Breast epithelium (tissue), 4 donors: ENCODE measurements around the gene TEC. TPM values are rescaled to one million over a fixed set of nuclear protein-coding genes. Genes with fewer than 3 reads are reported as not detected.
A peak's percentile ranks its signal among the peaks of the same experiment; 100 is the strongest.

ENCODE experiments used
- DNase-seq, 2 donors: peaks; one replicate each; pipeline ENCODE4 v3.0.0-alpha.2; 2019; ENCODE audit warnings: low spot score in 2 of 2
- H3K27ac ChIP-seq, 2 donors: fragments of 200-600 bp; sonication (generic) in 1 of 2; one replicate each; pipeline ENCODE4 v1.5.1; 2016 to 2019; ENCODE audit warnings: mild to moderate bottlenecking in 1 of 2
- H3K27me3 ChIP-seq, 2 donors: fragments of 200-600 bp; sonication (generic) in 1 of 2; one replicate each; pipeline versions ENCODE4 v1.5.1 to v1.6.0; 2017 to 2019; ENCODE audit warnings: control low read depth in 1 of 2, mild to moderate bottlenecking in 1 of 2
- H3K36me3 ChIP-seq: fragments of 200-600 bp; one replicate; pipeline ENCODE4 v1.5.1; 2019
- H3K4me1 ChIP-seq, 2 donors: fragments of 200-600 bp; sonication (generic); one replicate each; pipeline ENCODE4 v1.5.1; 2016 to 2019; ENCODE audit warnings: control low read depth in 1 of 2
- H3K4me3 ChIP-seq, 3 donors: fragments of 200-600 bp; sonication (generic); 1 replicate in 2 of 3; 2 replicates in 1 of 3; pipeline ENCODE4 v1.5.1; 2016 to 2019; ENCODE audit warnings: mild to moderate bottlenecking in 3 of 3, moderate library complexity in 2 of 3
- H3K9me3 ChIP-seq, 2 donors: fragments of 200-600 bp; sonication (generic) in 1 of 2; one replicate each; pipeline ENCODE4 v1.5.1; 2016 to 2019; ENCODE audit warnings: control low read depth in 1 of 2
- POLR2A ChIP-seq: fragments of 450-650 bp; IDR thresholded peaks from one replicate; pipeline ENCODE4 v1.6.1; 2016; ENCODE audit warnings: antibody characterized with exemption, mild to moderate bottlenecking, moderate library complexity
- POLR2AphosphoS5 ChIP-seq, 3 donors: sonication (generic); formaldehyde crosslinking; IDR thresholded peaks; one replicate each; pipeline ENCODE4 v1.6.1; 2017; ENCODE audit warnings: antibody characterized with exemption in 3 of 3
- intact Hi-C: fragments of 100-400 bp; cut with DNase I; formaldehyde crosslinking; loops from one replicate; pipeline ENCODE4 v1.15.1; 2023; ENCODE audit warnings: low total_unique reads
- total RNA-seq, 3 donors: library from RNA; depleted of rRNA; stranded (reverse); fragments of >200 nt; gene quantifications; one replicate each; pipeline ENCODE4 v1.1.0, GENCODE V29; 2016
- TF ChIP-seq, protein P1 (sequence below), 3 donors: fragments of 450-650 bp; IDR thresholded peaks; one replicate each; pipeline ENCODE4 v1.5.1; 2016 to 2017; ENCODE audit warnings: antibody characterized with exemption in 3 of 3, mild to moderate bottlenecking in 3 of 3, moderate library complexity in 3 of 3

The TEC gene
- total RNA-seq, 3 donors from 2014 or later: 2.9 to 5.4 (median 5.1) TPM

DNA sequence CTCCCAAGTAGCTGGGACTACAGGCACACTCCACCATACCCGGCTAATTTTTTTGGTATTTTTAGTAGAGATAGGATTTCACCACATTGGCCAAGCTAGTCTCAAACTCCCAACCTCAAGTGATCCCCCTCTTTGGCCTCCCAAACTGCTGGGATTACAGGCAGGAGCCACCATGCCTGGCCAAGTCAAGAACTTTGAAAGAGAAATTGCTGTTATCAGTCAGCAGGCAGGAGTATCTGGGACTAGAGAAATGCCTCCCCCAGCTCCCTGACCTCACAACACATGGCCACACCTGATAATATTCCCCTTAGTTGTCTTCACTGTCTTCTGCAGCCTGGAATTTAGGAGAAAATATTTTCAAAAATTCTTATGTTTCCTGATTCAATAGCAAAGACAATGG is 143.0 kb downstream of the TEC start:
- Histone ChIP-seq H3K36me3 (no peaks in the 10 kb centered on the region), H3K9me3 (no peaks in the 10 kb centered on the region), H3K4me3 (no peak overlapping the region), H3K27ac (peak overlapping the region in 1 of 2 donors; percentile 33), H3K4me1 (peaks cover 0 to 6% of the 10 kb centered on the region in 2 donors), H3K27me3 (no peaks in the 10 kb centered on the region)
- intact Hi-C loops: no loop called here
- TF ChIP-seq POLR2AphosphoS5 (IDR thresholded peaks at IDR 0.05): no peak
- TF ChIP-seq POLR2A: no peak
- no peak for DNase-seq

DNA sequence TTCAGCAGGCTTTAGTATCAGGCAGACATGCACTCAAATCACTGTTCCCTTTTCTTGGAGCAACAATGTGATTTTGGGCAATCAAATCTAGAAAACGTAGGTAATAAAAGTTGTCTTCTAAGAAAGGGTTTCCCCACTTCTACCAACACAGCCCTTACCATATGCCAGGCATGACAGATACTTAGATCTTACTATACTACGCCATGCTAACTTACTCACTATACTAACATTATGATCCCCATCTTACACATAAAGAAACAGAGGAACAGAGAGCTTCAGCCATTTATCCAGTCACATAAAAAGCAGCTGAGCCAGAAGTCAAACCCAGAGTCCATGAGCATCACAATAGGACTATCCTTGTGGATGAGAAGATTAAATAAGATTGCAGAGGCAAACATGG is 144.8 kb downstream of the TEC start:
- TF ChIP-seq POLR2A: no peak
- Histone ChIP-seq H3K9me3 (no peaks in the 10 kb centered on the region), H3K27ac (no peak overlapping the region), H3K4me3 (no peak overlapping the region), H3K36me3 (no peaks in the 10 kb centered on the region), H3K4me1 (peaks cover 0 to 6% of the 10 kb centered on the region in 2 donors), H3K27me3 (no peaks in the 10 kb centered on the region)
- DNase-seq: no peak
- intact Hi-C loops: no loop called here

DNA sequence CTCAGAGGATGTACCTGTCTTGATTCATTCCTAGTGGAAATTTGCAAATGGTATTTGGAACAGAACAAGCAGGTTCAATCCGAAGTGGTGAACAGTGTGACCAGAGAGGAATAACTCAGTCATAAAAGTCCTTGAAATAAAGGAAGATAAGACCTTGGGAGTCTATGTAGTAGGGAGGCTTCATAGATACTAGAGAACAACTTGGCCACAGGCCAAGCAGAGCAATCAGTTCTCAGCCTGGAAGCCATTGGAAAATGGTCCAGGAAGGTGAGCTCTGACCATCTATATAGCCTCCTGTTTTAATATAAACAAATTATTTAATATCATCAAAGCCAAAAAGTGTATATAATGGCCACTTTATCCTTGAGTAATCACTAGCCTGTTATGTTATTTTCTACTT is 146.9 kb downstream of the TEC start:
- no peaks in the 10 kb centered on the region for H3K9me3 ChIP-seq
- TF ChIP-seq POLR2A (no peak), POLR2AphosphoS5 (IDR thresholded peaks at IDR 0.05) (no peak)
- TF ChIP-seq, protein P1, sequence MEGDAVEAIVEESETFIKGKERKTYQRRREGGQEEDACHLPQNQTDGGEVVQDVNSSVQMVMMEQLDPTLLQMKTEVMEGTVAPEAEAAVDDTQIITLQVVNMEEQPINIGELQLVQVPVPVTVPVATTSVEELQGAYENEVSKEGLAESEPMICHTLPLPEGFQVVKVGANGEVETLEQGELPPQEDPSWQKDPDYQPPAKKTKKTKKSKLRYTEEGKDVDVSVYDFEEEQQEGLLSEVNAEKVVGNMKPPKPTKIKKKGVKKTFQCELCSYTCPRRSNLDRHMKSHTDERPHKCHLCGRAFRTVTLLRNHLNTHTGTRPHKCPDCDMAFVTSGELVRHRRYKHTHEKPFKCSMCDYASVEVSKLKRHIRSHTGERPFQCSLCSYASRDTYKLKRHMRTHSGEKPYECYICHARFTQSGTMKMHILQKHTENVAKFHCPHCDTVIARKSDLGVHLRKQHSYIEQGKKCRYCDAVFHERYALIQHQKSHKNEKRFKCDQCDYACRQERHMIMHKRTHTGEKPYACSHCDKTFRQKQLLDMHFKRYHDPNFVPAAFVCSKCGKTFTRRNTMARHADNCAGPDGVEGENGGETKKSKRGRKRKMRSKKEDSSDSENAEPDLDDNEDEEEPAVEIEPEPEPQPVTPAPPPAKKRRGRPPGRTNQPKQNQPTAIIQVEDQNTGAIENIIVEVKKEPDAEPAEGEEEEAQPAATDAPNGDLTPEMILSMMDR (IDR thresholded peaks at IDR 0.05): no peak
- no peak for DNase-seq
- H3K36me3 ChIP-seq: no peaks in the 10 kb centered on the region
- peaks cover 0 to 6% of the 10 kb centered on the region in 2 donors for H3K4me1 ChIP-seq
- no peak overlapping the region for H3K4me3 ChIP-seq
- H3K27me3 ChIP-seq: no peaks in the 10 kb centered on the region
- H3K27ac ChIP-seq: no peak overlapping the region
- intact Hi-C loops: no loop called here

DNA sequence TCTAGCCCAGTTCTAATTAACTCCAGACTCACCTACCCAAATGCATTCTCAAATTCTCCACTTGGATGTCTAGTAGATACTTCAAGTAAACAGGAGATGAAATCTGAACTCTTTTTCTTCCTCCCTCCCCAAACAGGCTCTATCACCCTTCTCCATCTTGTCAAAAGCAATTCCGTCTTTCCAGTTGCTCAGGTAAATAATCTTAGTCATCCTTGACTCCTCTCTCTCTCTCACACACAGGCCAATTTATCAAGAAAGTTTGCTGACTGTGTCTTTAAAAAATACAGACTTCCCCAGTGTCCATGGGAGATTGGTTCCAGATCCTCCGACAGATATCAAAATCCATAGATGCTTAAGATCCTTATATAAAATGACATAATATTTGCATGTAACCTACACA is 148.5 kb downstream of the TEC start:
- no peaks in the 10 kb centered on the region for H3K4me1 ChIP-seq
- no peaks in the 10 kb centered on the region for H3K27me3 ChIP-seq
- no peak for TF ChIP-seq POLR2A
- no peak for TF ChIP-seq POLR2AphosphoS5 (IDR thresholded peaks at IDR 0.05)
- TF ChIP-seq, protein P1 (IDR thresholded peaks at IDR 0.05): no peak
- no peaks in the 10 kb centered on the region for H3K36me3 ChIP-seq
- H3K4me3 ChIP-seq: no peak overlapping the region
- DNase-seq: no peak
- intact Hi-C loops: no loop called here
- H3K27ac ChIP-seq: no peak overlapping the region
- H3K9me3 ChIP-seq: no peaks in the 10 kb centered on the region

DNA sequence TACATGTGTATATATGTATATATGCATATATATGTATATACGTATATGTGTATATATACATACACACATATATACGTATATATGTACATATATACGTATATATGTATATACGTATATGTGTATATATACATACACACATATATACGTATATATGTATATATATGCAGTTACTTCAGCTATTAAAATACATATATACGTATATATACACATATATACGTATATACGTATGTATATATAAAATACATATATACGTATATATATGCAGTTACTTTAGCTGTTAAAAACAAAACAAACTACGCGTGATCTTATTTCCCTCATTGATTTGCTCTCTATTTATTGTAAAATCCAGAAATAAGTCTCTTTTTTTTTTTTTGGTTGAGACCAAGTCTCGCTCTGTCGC is 149.5 kb downstream of the TEC start:
- Histone ChIP-seq H3K27ac (no peak overlapping the region), H3K4me1 (no peaks in the 10 kb centered on the region), H3K27me3 (no peaks in the 10 kb centered on the region), H3K9me3 (no peaks in the 10 kb centered on the region), H3K36me3 (no peaks in the 10 kb centered on the region), H3K4me3 (no peak overlapping the region)
- intact Hi-C loops: no loop called here
- TF ChIP-seq, protein P1 (IDR thresholded peaks at IDR 0.05): no peak
- no peak for TF ChIP-seq POLR2A
- TF ChIP-seq POLR2AphosphoS5 (IDR thresholded peaks at IDR 0.05): no peak
- DNase-seq: no peak

DNA sequence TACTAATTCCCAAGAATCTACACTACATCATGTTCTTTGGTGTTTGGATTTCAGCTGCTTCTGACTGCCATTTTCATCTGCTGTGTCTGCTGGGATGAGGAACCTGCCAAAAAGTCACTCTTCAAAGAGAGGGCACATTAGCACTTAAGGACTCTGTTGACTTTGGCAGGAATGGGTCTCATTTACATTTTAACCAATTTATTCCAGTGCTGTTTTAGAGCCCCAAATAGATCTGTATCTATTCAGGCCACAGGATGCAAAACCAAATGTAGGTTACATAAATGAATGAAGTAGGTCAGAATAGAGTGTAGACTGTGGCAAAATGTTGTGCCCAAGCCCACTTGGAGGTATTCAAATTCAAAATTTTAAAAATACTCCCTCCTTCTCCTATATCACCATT is 150.0 kb downstream of the TEC start:
- TF ChIP-seq POLR2AphosphoS5 (IDR thresholded peaks at IDR 0.05) (no peak), POLR2A (no peak)
- TF ChIP-seq, protein P1 (IDR thresholded peaks at IDR 0.05): no peak
- no peaks in the 10 kb centered on the region for H3K36me3 ChIP-seq
- H3K27me3 ChIP-seq: no peaks in the 10 kb centered on the region
- no peaks in the 10 kb centered on the region for H3K9me3 ChIP-seq
- no peak for DNase-seq
- H3K4me3 ChIP-seq: no peak overlapping the region
- no peaks in the 10 kb centered on the region for H3K4me1 ChIP-seq
- intact Hi-C loops: no loop called here
- H3K27ac ChIP-seq: no peak overlapping the region
